GM21367 (cell line): ENCODE data around the gene OR2S2.
A peak's percentile ranks its signal among the peaks of the same experiment; 100 is the strongest.
"Not testable (repeated sequence)": the region's sequence is repeated elsewhere in the genome, so short reads cannot be mapped to it uniquely, and the experiment has no call there.

Source experiments
- ATAC-seq: cut with Tn5 transposase; IDR thresholded peaks from one replicate; pipeline ENCODE4 v1.9.1; 2021; ENCODE audit not compliant: unreplicated experiment

The OR2S2 gene, protein sequence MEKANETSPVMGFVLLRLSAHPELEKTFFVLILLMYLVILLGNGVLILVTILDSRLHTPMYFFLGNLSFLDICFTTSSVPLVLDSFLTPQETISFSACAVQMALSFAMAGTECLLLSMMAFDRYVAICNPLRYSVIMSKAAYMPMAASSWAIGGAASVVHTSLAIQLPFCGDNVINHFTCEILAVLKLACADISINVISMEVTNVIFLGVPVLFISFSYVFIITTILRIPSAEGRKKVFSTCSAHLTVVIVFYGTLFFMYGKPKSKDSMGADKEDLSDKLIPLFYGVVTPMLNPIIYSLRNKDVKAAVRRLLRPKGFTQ

DNA sequence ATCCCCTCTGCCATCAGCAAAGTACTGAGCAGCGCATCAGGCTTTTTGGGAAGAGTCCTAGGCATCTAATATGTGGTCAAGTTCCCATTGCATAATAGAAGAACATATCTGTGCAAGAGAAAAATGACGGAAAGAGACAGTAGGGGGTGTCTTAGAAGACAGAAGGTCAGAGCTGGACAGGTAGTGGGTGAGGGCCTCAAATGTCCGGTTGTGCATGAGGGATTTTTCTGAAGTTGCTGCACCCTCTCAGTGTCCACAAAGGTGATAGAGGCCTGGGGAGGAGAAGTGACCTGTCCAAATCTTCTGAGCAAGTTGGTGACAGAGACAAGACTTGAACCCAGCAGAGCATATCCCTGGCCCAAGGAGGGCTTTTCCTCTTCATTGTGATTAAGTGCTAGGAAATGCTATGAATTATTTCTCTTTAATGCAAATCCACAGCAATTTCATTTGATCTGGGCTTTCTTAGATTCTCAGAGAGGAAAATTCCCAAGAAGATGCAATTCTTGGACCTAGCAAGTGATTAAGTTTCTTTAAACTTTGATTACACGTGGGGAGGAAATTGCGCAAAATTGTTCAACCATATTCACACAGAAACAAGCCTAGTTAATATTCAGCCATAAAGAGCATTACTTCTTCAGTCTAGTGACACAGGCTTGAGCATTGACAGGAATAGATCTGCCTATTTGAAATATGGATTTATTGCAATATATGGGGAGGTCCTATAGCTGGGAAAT, at the start of gene OR2S2:
Gene OR2S2, minus strand, starts transcription at position 51 of the 734 bp plus-strand sequence. CDS start 56 bp downstream, outside the sequence.
- no peak for ATAC-seq

DNA sequence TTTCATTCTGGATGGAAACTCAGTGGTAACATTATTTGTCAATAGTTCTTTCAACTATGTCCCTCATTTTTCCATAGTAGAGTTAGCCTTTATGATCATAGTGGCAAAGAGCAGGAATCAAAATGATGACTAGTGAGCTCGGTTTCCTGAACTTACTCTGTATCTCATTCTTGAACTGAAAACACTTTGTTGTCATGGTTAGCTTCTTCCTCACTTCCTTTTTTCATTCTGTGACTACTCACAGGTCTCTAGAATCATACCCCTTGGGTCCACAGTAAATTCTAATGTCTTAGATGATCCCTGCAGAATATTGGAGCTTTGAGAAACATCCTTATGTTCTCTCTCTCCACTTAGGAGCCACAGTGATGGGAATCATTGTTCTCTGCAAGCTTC, 49.4 kb upstream of the OR2S2 start:
- ATAC-seq, result peak; percentile 57

DNA sequence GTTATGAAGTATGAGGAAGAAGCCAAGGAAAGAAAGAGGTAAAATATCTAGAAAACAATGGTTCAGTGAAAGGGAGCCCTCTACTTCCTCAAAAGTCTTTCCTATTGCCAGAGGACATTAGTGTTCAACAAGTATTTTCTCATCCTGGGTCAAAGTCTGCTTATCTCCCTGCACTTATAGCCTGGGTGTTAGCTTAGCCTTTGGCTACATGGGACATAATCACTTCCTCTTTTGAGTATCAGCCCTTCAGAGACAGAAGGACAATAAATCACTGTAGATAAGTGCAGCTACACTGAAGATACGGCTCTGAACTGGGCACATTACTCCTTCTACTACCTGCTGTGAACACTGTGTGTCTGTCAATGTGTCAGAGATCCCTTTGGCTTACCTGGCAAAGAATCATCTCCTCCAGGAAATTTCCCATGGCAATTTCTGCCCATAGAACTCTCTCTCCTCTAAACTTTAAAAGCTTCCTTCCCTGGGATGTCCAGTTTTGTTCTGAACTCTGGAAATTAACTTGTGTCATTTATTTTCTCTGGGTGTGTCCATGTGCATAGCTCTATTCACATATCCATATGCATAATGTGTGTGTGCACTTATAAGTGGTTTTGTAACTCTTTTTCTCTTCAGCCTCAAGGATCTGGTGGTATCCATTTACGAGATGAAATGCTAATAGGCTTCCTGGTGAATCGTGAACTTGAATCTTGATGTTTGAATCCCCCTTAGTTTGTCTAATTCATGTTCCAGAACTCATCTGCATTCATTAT, 48.8 kb upstream of the OR2S2 start:
- ATAC-seq, result no peak

DNA sequence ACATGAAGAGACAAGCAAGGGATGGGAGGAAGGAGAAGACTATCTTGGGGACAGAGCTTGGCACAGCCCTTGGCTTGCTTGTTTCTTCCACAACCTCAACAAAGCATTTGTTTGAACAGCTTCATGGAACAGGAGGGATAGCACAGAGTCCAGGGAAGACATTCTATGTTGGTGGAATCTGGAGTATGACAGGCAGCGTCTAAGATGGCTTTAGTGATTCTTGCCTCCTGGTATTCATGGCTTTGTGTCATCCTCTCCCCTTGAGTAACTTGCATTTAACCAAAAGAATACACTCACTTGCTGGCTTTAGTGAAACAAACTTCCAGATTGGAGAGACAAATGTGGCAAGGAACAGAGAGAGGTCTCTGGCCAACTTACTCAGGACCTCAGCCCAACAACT, 47.9 kb upstream of the OR2S2 start:
- ATAC-seq, result no peak

DNA sequence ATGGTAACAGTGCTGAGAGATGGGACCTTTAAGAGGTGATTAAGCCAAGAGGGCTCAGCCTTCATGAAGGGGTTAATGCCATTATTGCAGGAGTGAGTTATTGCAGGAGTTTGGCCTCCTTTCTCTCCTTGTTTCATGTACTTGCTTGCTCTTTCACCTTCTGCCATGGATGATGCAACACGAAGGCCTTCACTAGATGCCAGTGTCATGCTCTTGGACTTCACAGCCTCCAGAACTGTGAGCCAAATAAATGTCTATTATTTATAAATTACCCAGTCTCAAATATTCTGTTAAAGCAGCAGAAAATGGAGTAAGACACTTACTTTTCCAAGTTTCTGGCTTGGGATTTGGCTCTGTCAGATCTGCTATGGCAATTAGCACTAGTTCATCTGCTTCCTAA, 40.4 kb upstream of the OR2S2 start:
- no peak for ATAC-seq

GRCh38 chr9:35997016-35997415, 39.1 kb upstream of the OR2S2 start:
- not testable (repeated sequence) for ATAC-seq

GRCh38 chr9:35996358-35996970, 38.5 kb upstream of the OR2S2 start:
- ATAC-seq, result no peak

DNA sequence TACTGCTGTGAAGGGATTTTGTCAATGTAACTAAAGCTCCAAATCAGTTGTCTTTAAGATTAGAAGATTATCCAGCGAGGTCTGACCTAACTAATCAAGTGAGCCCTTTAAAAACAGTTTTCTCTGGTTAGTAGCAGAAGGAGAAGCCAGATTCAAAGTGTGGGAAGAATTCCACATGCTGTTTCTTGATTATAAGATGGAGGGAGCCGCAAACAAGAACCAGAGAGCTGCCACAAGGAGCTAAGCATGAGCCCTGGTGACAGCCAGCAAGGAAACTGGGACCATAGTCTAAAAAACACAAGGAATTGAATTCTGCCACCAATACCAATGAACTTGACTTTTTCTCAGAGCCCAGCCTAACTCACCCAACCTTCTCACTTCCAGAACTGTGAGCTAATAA, 37.0 kb upstream of the OR2S2 start:
- no peak for ATAC-seq

- no peak for ATAC-seq
Measured at GRCh38 chr9:35993976-35994720, 36.2 kb upstream of the OR2S2 start.

- not testable (repeated sequence) for ATAC-seq
Measured at GRCh38 chr9:35993136-35993535, 35.2 kb upstream of the OR2S2 start.

- no peak for ATAC-seq
Measured at GRCh38 chr9:35990155-35990554, 32.2 kb upstream of the OR2S2 start.

DNA sequence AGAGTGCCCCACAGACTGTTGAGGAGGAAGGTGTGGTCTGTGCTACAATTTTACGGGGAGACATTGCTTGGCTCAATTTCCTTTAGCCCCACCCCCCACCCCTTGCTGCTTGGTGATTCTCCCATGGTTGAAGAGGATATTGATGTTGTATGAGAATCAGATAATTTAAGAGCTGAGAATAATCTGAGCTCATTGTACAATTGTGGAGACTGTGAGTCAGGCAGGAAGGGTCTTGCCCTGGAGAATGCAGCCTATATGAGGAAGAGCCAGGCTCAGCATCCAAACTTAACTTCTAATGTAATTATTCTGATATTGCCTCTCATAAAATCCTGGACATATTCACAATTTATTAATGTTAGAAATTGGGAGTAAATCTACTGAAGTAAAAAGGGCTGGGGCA, 26.1 kb upstream of the OR2S2 start:
- ATAC-seq, result no peak

GRCh38 chr9:35981699-35982098, 23.7 kb upstream of the OR2S2 start:
- ATAC-seq, result no peak

DNA sequence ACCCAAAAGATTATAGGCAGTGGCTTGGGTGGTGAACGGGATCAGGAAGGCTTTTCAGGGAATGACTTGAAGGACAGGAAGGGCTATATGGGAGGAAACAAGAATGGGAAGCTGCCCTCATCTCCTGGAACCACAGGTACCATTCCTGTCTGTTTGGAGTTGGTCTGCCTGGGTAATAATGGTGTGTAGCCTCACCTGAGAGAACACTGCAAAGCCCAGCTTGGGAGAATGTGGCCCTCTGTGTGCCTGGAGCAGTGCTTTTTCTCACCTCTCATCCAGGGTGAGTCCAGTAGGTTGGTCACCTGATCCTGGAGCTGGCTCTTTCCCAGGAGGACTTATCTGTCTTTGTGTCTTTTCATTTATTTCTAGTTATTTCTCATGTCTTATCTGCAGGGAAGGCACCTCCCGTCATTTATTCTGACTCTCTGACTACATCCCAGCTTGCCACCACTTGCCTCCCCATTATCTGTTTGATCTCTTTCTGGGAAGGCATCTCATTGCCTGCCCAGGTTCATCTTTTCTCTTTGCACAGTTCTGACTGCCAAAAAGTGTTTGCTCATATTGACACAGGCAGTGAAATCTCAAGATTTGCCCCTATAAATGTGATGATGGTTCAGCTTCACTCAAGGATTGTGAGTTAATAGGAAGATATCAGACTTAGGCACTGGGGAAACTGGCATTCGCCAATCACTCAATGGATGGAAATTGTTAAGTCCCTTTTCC, 22.5 kb upstream of the OR2S2 start:
- no peak for ATAC-seq

DNA sequence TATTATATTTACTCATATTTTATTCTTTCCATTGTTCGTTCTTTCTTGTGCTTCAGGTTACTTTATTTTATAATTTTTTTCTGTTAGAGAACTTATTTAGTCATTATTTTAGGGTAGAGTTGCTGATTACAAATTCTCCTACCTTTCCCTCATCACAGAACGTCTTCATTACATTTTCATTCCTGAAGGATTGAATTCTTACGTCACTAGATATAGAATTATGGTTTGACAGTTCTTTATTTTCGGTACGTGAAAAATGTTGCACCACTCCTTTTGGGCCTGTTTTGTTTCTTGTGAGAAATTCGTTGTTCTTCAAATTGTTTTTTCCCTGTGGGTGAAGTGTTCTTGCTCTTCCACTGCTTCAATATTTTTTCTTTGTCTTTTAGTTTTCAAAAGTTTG, 20.8 kb upstream of the OR2S2 start:
- no peak for ATAC-seq

GRCh38 chr9:35976726-35977125, 18.8 kb upstream of the OR2S2 start:
- no peak for ATAC-seq

DNA sequence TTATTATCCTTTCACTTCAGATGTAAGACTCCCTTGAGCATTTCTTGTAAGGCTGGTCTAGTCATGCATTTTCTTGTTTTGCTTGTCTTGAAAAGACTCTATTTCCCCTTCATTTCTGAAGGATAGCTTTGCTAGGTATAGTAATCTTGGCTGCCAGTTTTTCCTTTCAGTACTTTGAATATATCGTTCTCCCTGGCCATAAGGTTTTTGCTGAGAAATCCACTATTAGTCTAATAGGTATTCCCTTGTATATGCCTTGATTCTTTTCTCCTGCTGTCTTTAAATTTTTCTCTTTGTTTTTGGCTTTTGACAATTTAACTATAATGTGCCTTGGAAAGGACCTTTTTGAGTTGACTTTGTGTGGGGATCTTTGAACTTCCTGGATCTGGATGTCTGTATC, 16.8 kb upstream of the OR2S2 start:
- no peak for ATAC-seq

- no peak for ATAC-seq
Measured at GRCh38 chr9:35972093-35972492, 14.1 kb upstream of the OR2S2 start.

- ATAC-seq, result no peak
Measured at GRCh38 chr9:35967042-35967441, 9.1 kb upstream of the OR2S2 start.

DNA sequence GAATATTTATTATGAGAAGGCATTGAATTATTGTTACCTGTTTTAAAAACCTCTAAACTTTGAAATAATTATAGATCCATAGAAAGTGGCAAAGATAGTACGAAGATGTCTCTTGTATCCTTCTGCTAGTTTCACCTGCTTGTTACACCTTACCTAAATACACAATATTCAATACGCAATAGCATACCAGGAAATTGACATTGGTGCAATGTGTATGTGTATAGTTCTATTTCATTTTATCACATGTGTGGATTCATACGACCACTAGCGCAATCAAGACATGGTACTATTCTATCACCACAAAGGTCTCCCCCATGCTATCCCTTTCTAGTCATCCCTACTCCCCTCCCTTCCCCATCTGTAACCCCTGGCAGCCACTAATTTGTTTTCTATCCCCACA, 8.5 kb upstream of the OR2S2 start:
- no peak for ATAC-seq
